GM18519 (cell line): ENCODE measurements around the gene FBXL17.

ENCODE experiments used
- ATAC-seq: cut with Tn5 transposase; IDR thresholded peaks from one replicate; pipeline ENCODE4 v1.9.1; 2021; ENCODE audit warnings: mild to moderate bottlenecking, moderate library complexity; ENCODE audit not compliant: unreplicated experiment, low FRiP score

Gene FBXL17

DNA sequence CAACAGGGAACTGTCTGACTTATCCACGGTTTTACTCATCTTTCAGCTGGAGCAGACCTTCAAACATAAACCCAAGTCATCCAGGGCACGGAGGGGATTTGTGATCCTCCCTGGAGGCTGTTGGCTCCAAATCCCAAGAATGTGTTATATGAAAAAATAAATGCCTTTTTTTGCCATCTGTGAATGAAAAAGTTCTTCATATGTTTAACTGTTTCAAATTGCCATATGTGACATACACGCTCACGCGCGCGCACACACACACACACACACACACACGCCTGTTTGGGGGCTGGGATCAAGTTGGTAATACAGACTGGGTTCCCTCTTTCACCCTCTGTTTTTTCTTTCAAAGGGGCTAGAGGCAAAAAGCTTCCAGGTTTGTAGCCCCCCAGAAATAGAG, 546.8 kb downstream of the FBXL17 start:
- ATAC-seq: no peak

DNA sequence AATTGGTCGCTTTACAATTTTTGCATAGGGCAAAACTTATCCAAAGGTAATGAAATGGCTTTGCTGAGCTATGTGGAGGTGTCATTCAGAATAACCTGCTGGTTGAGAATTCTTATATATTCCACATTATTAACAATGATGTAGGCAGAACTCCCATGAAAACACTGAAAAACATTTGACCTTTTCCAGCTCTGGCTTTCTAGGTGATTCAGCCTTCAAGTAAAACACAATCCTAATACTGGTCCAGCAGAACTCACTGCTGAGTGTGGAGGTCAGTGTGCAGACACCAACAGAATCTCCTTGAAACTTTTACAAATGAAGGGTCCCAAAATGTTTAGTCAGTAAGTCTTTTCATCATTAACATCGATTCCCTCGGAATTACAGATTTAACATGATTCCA, 549.2 kb downstream of the FBXL17 start:
- ATAC-seq: no peak

DNA sequence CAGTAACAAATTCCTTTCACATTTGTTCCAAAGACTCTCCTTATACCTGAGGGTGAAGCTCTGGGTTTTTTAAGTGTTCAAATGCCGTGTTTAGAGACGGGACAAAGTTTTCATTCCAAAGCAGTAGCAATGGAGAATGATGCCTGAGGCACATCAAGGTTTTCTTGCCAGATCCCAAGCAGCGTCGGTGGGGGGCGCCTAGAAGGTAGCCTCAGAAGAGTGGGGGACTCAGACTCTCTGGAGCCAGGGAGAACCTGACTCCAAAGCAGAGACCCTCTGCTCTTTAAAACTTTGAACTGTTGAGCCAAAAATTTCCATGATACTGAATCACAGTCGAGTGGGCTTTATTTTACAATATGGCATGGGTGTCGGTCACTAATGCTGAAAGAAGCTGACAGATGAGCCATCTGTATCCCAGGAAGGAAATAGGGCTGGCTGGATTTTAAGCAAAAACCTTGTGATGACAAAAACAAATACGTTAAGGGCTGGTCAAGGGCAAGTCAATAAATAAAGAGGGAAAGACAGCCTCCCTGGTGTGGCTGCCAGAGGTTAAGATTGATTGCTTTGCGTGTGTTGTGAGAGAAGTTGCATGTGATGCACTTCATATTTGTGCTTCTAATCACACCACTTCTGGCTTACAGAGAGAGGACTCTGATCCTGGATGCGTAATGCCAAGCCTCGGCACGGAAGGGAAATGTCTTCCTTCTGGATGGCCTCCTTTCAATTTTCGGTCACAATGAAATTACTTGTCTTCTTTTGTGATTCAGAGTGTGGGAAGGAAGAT, 550.1 kb downstream of the FBXL17 start:
- ATAC-seq: no peak

DNA sequence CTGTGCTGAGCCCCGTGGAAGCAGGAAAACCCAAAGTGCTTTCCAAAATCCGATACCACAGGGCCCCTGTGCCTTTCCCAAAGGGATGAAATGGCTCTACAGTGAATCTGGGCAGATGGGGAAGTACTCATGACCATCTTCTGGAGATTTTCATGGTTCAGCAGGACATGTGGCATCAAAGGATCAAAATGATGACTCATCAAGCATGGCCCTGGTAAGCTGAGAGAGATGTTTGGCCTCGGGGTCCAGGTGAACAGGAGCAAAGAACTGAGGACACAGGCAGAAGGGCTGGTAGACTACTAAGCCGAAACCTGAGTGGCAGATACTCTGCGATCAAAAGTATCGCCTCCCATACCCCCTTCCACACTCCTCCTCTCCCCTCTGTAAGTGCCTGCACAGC, 551.1 kb downstream of the FBXL17 start:
- ATAC-seq: no peak

DNA sequence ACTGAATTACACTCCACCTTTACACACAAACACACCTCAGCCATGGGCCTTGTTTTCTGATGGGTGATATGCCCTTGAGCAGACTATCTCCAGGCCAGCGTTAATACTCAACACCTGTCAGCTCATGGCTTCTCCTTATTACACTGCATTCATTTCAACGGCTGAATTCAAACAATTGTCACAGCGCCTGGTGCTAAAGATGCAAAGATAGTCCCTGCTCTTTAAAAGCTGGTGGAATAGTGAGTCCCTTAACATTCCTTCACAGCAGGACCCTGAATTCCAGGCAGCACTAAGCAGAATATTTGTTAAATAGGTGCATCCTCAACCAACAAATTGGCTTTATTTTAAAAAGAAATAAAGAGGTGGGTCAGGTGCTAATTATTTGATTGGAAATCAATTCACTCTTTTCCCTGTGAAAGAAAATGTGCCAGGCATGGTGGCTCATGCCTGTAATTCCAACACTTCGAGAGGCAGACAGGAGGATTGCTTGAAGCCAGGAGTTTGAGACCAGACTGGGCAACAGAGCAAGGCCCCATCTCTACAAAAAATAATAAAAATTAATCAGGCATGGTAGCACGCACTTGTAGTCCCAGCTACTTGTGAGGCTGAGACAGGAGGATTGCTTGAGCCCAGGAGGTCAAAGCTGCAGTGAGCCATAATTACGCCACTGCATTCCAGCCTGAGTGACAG, 555.4 kb downstream of the FBXL17 start:
- ATAC-seq: no peak

DNA sequence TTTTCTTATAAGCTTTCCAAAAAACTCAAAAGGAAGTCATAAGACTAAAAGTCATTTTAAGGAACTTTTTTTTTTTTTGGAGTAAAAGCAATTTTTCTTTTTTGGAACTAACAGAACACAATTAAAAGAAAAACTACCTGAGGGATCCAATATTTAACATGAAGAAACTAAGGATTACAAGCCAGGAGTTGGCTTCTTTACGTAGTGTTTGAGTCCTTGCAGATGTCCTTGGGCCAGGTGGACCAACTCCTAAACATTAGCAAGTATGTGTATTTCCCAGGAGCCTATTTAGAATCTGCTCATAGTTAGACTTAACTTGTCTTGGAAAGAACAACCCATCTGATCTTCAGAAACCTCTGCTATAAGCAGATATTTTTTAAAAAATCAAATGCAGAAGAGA, 557.1 kb downstream of the FBXL17 start:
- no peak for ATAC-seq

DNA sequence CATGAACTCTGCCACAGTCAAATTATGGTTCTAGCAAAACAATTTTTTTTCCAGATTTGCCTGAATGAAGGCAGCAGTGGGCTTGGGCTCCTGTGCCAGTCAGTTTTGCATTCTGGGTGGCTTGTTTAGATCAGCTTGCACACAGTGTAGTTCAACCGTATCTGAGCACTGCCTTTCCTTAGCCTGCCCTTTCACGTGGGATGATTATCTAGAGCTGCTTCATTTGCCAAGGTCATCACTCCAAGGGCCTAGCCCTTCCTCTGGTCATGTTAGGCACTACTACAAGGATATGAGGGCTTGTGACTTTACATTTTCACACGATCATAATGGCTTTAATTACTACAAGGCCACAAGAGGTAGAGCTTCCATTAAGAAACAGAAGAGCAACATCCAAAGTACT, 560.6 kb downstream of the FBXL17 start:
- no peak for ATAC-seq

DNA sequence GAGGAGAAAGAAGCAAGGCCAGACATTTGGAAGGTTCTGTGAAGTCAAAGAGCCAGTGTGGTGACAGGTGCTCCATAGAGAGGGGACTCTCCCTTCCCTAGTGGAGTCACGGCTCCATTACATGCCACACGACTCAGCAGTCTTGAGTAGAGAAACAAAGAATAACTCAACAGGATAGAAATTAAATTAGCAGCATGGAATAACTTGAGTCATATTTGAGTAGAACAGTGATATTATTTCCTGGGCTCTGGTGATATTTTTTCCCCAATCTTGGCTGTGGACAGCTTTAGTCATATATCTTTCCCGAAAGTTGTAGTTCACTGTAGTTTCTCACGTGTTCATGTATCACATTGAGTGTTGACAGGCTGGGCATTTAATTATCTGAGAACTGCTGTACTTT, 561.5 kb downstream of the FBXL17 start:
- no peak for ATAC-seq

DNA sequence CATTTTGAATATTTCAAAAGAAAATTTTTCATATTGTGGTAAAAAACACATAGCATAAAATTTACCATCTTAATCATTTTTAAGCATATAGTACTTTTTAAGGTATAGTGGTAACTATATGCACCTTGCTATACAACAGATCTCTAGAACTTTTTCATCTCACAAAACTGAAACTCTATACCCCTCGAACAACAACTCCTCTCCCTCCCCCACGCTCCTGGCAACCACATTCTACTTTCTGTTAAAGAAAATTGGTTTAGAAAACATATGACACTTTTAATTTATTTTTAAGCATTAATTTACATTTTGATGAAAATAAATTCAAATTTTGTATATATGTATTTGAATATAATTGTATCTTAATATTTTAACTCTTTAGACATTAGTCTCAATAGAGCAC, 563.9 kb downstream of the FBXL17 start:
- no peak for ATAC-seq

DNA sequence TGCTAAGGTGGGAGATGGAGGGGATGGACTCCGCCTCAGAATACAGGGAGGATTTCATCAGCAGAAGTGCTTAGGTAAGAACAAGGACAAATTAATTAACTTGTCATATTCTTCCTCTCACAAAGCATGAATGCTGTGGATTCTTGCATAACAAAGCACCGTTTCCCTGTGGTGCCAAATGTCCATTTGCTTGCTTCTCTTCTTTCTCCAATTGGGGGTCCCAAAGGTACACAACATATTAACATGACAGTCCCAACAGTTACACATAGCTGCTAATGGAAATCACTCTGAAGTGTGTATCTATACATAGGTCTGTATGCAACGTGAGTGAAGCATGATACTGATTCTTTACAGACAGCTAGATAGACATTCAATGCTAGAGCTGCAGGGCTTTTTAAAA, 564.5 kb downstream of the FBXL17 start:
- no peak for ATAC-seq

DNA sequence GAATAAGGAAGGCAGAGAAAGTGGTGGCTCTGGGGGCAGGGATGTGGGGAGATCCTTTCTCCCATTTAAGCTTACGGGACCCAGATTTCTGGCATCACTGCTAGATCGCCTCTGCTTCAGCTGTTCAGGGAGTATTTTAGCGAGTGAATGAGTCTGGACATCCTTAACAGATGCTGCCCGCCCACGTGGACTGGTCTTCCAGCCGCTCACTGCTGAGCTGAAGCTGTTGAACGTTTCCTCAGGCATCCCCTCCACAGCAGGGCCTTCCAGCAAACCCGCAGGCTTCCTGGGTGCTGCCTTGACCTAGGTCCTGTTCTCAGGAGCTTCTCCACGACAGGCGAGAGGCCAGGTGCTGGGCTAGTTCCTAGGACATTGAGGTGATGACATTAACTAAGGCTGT, 566.8 kb downstream of the FBXL17 start:
- no peak for ATAC-seq

DNA sequence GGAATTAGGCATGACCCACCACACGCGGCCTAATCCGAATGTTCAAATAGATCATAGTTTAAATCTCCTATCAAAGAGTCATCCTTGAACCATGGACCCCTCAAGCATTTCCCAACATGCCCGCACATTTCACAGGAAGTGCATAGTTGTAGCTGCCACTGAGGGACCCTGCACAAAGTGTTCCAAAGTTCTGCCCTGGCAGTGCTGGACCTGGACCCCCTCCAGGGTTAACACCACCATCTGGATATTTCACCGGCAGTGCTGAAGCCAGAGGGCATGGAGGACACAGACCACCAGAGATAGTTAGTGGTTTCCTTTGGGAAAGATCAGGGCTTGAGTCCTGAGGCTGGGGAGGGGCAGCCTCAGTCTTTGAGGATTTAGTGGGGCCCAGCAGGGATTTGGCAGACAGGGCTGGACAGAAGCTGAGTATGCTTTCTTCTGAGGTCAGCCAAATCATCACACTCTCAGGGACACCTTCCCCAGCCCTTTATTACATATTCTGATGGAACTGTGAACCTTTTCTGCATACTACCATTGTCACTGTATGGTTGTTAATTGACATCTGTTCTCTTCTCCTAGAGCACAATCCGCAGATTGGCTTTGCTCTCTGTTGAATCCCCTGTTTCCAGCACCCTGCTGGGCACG, 567.6 kb downstream of the FBXL17 start:
- no peak for ATAC-seq

DNA sequence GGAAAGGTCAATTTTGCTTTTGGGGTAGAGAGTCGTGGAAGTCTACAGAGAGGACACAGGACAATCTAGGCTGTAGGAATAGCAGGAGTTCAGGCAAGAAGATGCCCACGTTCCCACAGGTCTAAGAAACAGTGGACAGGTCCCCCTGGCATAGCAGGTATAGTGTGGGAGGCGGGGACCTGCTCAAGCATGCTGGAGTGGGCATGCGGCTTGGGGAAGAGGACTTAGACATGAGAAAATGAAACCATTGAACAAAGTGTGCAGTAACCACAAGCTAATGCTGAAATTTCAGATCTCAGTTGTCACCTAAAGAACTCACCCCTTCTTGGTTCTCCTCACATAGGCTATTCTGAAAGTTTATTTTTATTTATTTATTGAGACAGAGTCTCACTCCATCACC, 568.3 kb downstream of the FBXL17 start:
- ATAC-seq: no peak

DNA sequence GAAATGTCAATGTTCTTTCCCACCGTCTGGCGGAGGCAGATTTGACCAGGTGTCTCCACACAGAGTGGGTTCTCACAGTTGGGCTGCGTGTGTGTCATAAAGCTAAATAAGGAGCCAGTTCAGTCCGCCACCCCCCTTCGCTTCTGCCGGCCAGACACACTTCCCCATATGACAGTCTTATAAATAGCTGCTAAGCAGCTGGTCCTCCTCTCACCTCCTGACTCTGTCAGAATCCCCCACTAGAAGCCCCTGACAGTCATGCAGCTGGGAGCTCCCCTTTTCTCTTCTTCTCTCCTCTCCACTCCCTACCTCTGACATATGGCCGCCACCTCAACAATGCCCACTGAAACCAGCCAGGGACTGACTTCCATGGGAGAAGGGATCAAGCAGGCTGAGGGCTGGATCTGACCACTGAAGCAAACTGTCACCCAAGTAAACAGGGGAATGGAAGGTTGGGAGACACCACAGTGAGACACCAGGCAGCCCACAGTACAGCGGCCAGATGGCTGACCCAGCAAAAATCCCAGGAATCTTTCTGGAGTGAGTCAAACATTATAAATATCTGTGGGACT, 569.2 kb downstream of the FBXL17 start:
- no peak for ATAC-seq

DNA sequence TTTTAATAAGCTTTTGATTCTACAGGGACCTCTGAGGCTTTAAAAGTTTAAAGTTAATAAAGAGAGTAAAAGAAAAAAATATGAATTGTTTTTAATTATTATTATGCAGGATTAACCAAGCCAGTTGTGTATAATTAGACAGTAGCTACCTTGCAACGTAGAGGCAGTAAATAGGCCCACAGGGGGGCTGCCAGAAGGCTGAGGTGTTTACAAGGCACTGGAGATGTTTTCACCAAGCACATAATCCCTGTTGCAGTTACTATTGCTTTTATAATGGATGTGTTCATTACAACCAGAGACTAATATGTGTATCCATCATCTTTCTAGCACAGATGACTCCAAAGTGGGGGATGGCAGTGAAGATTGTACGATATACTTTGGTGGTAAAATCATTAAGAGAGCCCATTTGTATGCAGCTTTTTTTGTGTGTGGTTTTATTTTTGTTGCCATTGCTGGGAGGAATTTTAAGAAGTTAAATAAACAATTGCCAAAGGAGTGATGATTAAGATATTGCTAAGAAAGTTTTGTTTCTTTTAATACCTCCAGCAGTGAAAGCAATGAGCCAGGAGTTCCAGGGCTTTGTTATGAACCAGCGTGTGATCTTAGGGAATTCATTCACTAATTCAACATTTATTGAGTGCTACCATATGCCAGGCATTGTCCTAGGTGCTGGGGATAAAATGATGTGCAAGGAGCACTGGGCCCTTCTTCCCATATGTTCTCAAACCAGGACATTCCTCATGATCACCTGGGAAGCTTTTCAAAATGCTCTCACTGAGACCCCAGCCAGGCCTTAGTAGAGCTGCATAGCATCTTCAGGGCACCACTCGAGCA, 572.5 kb downstream of the FBXL17 start:
- ATAC-seq: no peak
